ENCODE data around the gene QKI. TPM values are rescaled to one million over a fixed set of nuclear protein-coding genes. Genes with fewer than 3 reads are reported as not detected.
"Not testable (repeated sequence)": the region's sequence is repeated elsewhere in the genome, so short reads cannot be mapped to it uniquely, and the experiment has no call there.

The QKI gene
- total RNA-seq, 6 experiments from 2014 or later = 47.6 to 80.8 (median 76.3) TPM

GRCh38 chr6:163427498-163428254 lies 13.2 kb downstream of the QKI start:
- ATAC-seq (peak; percentile 66 to 78 (median 76)), DNase-seq (no peak)
- no peaks in the 10 kb centered on the region for H3K9me3 ChIP-seq
- H3K4me3 ChIP-seq = no peak overlapping the region
- WGBS (ENCODE audit: insufficient coverage, low coverage, low lambda C conversion rate, missing lambda C conversion rate) = 54% methylated on average over 6 of the region's 6 CpGs
- H3K4me1 ChIP-seq = peaks cover 2 to 76% (median 27%) of the 10 kb centered on the region in 4 donors
- H3K36me3 ChIP-seq = no peaks in the 10 kb centered on the region
- TF ChIP-seq CTCF (IDR thresholded peaks at IDR 0.05) = peak; percentile 42 to 62 (median 56)
- TF ChIP-seq POLR2A (IDR thresholded peaks at IDR 0.05) = no peak
- H3K27me3 ChIP-seq = no peaks in the 10 kb centered on the region
- intact Hi-C loops (cut with DNase I) = loop anchor here (10.0 kb wide), 2 partner anchors 243 to 527 kb away; no protein-coding TSS in a partner anchor
- H3K27ac ChIP-seq = no peak overlapping the region

- Histone ChIP-seq H3K27ac (no peak overlapping the region), H3K36me3 (no peaks in the 10 kb centered on the region), H3K27me3 (no peaks in the 10 kb centered on the region), H3K4me1 (peaks cover 0 to 69% (median 24%) of the 10 kb centered on the region in 4 donors), H3K4me3 (no peak overlapping the region), H3K9me3 (no peaks in the 10 kb centered on the region)
- intact Hi-C loops (cut with DNase I) = loop anchor here (10.0 kb wide), 2 partner anchors 244 to 526 kb away; no protein-coding TSS in a partner anchor
- ATAC-seq (no peak), DNase-seq (no peak)
- WGBS (ENCODE audit: insufficient coverage, low coverage, low lambda C conversion rate, missing lambda C conversion rate) = 28% methylated on average over 2 of the region's 2 CpGs
- TF ChIP-seq POLR2A (IDR thresholded peaks at IDR 0.05) = no peak
- TF ChIP-seq CTCF (IDR thresholded peaks at IDR 0.05) = no peak
These were observed 13.9 kb downstream of the QKI start for GRCh38 chr6:163428373-163428772.

DNA sequence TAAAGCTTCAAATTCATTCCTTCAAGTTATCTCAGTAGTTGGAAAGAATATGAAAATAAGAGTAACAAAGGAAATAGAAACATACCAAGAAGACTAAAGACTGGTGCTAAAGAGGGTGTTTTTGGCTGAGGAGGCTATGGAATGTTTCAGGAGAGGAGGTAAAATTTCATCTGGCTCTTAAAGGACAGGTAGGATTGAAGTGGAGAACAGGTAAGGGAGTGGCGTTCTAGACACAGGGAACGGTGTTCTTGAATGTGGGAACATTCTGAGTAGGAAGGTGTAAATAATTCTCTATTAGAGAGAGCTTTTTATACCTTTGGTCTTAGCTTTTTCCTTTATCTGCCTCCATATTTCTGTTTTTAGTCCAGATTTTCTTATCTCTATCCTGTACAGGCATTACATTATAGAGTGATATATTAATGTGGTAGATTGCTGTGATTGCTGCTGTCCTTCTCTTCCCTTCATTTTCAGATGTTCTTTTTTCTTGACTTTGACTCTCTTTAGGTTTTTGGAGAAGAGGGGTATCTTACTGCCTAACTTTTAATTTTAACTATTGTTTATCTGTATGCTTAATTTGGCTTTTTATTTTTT lies 15.4 kb downstream of the QKI start:
- intact Hi-C loops (cut with DNase I) = loop anchor here (10.0 kb wide), 2 partner anchors 245 to 525 kb away; no protein-coding TSS in a partner anchor
- H3K9me3 ChIP-seq = no peaks in the 10 kb centered on the region
- ATAC-seq (no peak), DNase-seq (no peak)
- no peaks in the 10 kb centered on the region for H3K27me3 ChIP-seq
- H3K4me3 ChIP-seq = no peak overlapping the region
- peaks cover 0 to 63% (median 15%) of the 10 kb centered on the region in 4 donors for H3K4me1 ChIP-seq
- no peak for TF ChIP-seq POLR2A (IDR thresholded peaks at IDR 0.05)
- no peak for TF ChIP-seq CTCF (IDR thresholded peaks at IDR 0.05)
- H3K27ac ChIP-seq = no peak overlapping the region
- WGBS (ENCODE audit: insufficient coverage, low coverage, low lambda C conversion rate, missing lambda C conversion rate) = 88% methylated on average over 2 of the region's 2 CpGs
- no peaks in the 10 kb centered on the region for H3K36me3 ChIP-seq

GRCh38 chr6:163432300-163432699 lies 17.8 kb downstream of the QKI start:
- intact Hi-C loops (cut with DNase I) = no loop called here
- Histone ChIP-seq H3K4me1 (peaks cover 0 to 51% (median 17%) of the 10 kb centered on the region in 4 donors), H3K9me3 (no peaks in the 10 kb centered on the region), H3K27me3 (no peaks in the 10 kb centered on the region), H3K4me3 (no peak overlapping the region), H3K36me3 (no peaks in the 10 kb centered on the region), H3K27ac (no peak overlapping the region)
- ATAC-seq (no peak), DNase-seq (no peak)
- no peak for TF ChIP-seq CTCF (IDR thresholded peaks at IDR 0.05)
- TF ChIP-seq POLR2A (IDR thresholded peaks at IDR 0.05) = no peak
- WGBS (ENCODE audit: insufficient coverage, low coverage, low lambda C conversion rate, missing lambda C conversion rate) = 100% methylated on average over 2 of the region's 2 CpGs

DNA sequence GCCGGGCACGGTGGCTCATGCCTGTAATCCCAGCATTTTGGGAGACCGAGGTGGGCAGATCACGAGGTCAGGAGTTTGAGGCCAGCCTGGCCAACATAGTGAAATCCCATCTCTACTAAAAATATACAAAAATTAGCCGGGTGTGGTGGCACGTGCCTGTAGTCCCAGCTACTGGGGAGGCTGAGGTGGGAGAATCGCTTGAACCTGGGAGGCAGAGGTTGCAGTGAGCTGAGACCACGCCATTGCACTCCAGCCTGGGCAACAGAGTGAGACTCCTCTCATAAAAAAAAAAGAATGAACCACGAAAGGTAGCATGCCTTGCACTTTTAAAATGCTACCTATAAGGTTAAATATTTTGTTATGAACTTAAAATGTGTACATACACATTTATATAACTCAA lies 19.0 kb downstream of the QKI start:
- intact Hi-C loops (cut with DNase I); H3K27me3 ChIP-seq; H3K9me3 ChIP-seq; DNase-seq; H3K36me3 ChIP-seq; H3K4me3 ChIP-seq; ATAC-seq; H3K27ac ChIP-seq: not testable (repeated sequence)
- WGBS (ENCODE audit: insufficient coverage, low coverage, low lambda C conversion rate, missing lambda C conversion rate) = 91% methylated on average over 5 of the region's 9 CpGs
- peaks cover 0 to 51% (median 19%) of the 10 kb centered on the region in 4 donors for H3K4me1 ChIP-seq

Data from right lobe of liver (tissue), 6 donors.